Measurements from ENCODE around the gene TFEC.
"Not testable (repeated sequence)": the region's sequence is repeated elsewhere in the genome, so short reads cannot be mapped to it uniquely, and the experiment has no call there.

TFEC gene

GRCh38 chr7:116030651-116031276 is at the start of gene TFEC:
Gene TFEC, minus strand, starts transcription at chr7:116030763. Its CDS starts 46,322 bp downstream, at chr7:115984441.
- DNase-seq (ENCODE audit: low read depth): no peak

GRCh38 chr7:116075351-116076145 is 45.0 kb upstream of the TFEC start:
- no peak for DNase-seq (ENCODE audit: low read depth)

GRCh38 chr7:116071629-116072028 is 41.1 kb upstream of the TFEC start:
- no peak for DNase-seq (ENCODE audit: low read depth)

GRCh38 chr7:116064179-116064578 is 33.6 kb upstream of the TFEC start:
- no peak for DNase-seq (ENCODE audit: low read depth)

- no peak for DNase-seq (ENCODE audit: low read depth)
Measured at GRCh38 chr7:116062666-116063065, 32.1 kb upstream of the TFEC start.

- DNase-seq (ENCODE audit: low read depth): no peak
Measured at GRCh38 chr7:116052006-116052405, 21.4 kb upstream of the TFEC start.

GRCh38 chr7:116047261-116047660 is 16.7 kb upstream of the TFEC start:
- not testable (repeated sequence) for DNase-seq (ENCODE audit: low read depth)

- DNase-seq (ENCODE audit: low read depth): no peak
Measured at GRCh38 chr7:116045532-116045931, 15.0 kb upstream of the TFEC start.

GRCh38 chr7:116041615-116042014 is 11.1 kb upstream of the TFEC start:
- no peak for DNase-seq (ENCODE audit: low read depth)

- no peak for DNase-seq (ENCODE audit: low read depth)
Measured at GRCh38 chr7:116037401-116037800, 6.8 kb upstream of the TFEC start.

- no peak for DNase-seq (ENCODE audit: low read depth)
Measured at GRCh38 chr7:116034411-116034810, 3.8 kb upstream of the TFEC start.

GRCh38 chr7:116032886-116033285 is 2.3 kb upstream of the TFEC start:
- DNase-seq (ENCODE audit: low read depth): no peak

- DNase-seq (ENCODE audit: low read depth): no peak
Measured at GRCh38 chr7:116028787-116029186, 1.8 kb downstream of the TFEC start.

GRCh38 chr7:116027786-116028185 is 2.8 kb downstream of the TFEC start:
- no peak for DNase-seq (ENCODE audit: low read depth)

- no peak for DNase-seq (ENCODE audit: low read depth)
Measured at GRCh38 chr7:116024826-116025809, 5.4 kb downstream of the TFEC start.

GRCh38 chr7:116021237-116021636 is 9.3 kb downstream of the TFEC start:
- no peak for DNase-seq (ENCODE audit: low read depth)

- no peak for DNase-seq (ENCODE audit: low read depth)
Measured at GRCh38 chr7:116018731-116019130, 11.8 kb downstream of the TFEC start.

GRCh38 chr7:116013675-116014074 is 16.9 kb downstream of the TFEC start:
- no peak for DNase-seq (ENCODE audit: low read depth)

GRCh38 chr7:116011584-116011983 is 19.0 kb downstream of the TFEC start:
- DNase-seq (ENCODE audit: low read depth): no peak

GRCh38 chr7:116004762-116005161 is 25.8 kb downstream of the TFEC start:
- DNase-seq (ENCODE audit: low read depth): not testable (repeated sequence)

GRCh38 chr7:115997221-115997620 is 33.3 kb downstream of the TFEC start:
- no peak for DNase-seq (ENCODE audit: low read depth)

- DNase-seq (ENCODE audit: low read depth): no peak
Measured at GRCh38 chr7:115995701-115996100, 34.9 kb downstream of the TFEC start.

Data from stimulated activated CD8-positive, alpha-beta memory T cell treated with anti-CD3 and anti-CD28 coated beads, Interleukin-7, amount 100 ng/mL, for 24 hours (primary cell).